Esophagus squamous epithelium (tissue), 4 donors: Measurements from ENCODE around the gene CDKAL1.

Experiments
- POLR2A ChIP-seq, 4 donors: fragments of 450-650 bp; IDR thresholded peaks; one replicate each; pipeline ENCODE4 v1.6.1; 2017; ENCODE audit warnings: antibody characterized with exemption in 4 of 4, mild to moderate bottlenecking in 4 of 4, moderate library complexity in 3 of 4
- TF ChIP-seq, protein P1 (sequence below), 6 experiments: fragments of 450-650 bp in 4 of 6; fragments of 200-600 bp in 2 of 6; sonication (generic) in 2 of 6; IDR thresholded peaks; one replicate each; pipeline ENCODE4 v1.5.1; 2016 to 2019; ENCODE audit warnings: antibody characterized with exemption in 6 of 6, mild to moderate bottlenecking in 4 of 6, moderate library complexity in 4 of 6

DNA sequence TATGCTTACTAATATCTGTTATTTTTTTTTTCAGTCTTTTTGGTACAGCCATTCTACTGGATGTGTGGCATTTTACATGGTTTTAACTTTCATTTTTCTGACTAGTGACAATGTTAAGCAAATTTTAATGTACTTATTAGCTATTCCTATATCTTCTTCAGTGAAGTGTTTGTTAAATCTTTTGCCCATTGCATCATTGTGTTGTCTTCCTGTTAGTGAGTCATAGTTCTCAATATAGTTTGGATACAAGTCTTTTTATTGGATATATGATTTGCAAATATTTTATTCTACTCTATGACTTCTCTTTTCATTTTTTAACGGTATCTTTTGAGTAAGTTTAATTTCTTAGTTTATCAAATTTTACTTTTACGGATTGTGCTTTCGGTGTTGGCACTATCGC lies 519.4 kb downstream of the CDKAL1 start:
- TF ChIP-seq, protein P1, sequence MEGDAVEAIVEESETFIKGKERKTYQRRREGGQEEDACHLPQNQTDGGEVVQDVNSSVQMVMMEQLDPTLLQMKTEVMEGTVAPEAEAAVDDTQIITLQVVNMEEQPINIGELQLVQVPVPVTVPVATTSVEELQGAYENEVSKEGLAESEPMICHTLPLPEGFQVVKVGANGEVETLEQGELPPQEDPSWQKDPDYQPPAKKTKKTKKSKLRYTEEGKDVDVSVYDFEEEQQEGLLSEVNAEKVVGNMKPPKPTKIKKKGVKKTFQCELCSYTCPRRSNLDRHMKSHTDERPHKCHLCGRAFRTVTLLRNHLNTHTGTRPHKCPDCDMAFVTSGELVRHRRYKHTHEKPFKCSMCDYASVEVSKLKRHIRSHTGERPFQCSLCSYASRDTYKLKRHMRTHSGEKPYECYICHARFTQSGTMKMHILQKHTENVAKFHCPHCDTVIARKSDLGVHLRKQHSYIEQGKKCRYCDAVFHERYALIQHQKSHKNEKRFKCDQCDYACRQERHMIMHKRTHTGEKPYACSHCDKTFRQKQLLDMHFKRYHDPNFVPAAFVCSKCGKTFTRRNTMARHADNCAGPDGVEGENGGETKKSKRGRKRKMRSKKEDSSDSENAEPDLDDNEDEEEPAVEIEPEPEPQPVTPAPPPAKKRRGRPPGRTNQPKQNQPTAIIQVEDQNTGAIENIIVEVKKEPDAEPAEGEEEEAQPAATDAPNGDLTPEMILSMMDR (IDR thresholded peaks at IDR 0.05), result no peak
- TF ChIP-seq POLR2A (IDR thresholded peaks at IDR 0.05), result no peak
